EH (cell line): ENCODE measurements around the gene OPTC.

Source experiments
- DNase-seq: peaks from one replicate; pipeline ENCODE4 v3.0.0-alpha.2; 2015; ENCODE audit warnings: low read depth

Gene OPTC

DNA sequence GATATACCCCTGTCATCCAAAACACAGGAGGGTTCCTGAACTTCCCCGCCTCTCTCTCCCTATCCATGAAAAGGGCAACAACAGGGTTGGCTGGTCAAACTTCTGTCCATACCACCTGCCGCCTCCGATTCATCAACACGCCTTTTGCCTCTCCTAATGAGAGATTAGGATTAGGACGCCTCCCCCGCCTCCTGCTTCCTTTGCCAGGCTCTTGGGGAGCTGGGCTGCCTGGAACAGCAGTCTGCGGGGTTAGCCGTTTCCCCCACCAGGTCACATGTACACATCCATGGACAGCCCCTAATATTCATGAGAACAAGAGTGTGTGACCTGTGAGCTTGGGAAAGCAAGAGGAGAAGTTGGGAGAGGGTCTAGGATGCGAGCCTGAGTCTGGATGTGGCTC lies 2.3 kb upstream of the OPTC start:
- no peak for DNase-seq

- no peak for DNase-seq
Measured at GRCh38 chr1:203492082-203492747, 1.7 kb upstream of the OPTC start.

DNA sequence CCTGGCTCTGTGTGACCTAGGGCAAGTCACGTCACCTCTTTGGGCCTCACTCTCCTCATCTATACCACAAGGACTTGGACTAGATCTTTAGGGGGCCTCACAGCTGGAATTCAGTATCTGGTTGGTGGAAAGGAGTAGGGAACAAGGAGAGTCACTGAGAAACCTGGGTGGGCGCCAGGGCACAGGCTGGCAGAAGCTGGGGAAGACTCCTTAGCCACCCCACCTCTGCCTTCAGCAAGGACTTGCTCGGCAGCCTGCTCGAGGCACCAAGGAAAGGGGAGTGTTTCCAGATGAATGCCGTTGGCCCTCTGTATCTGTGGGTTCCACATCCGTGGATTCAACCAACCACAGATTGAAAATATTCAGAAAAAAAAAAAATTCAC lies 1.2 kb upstream of the OPTC start:
- no peak for DNase-seq

- no peak for DNase-seq
Measured at GRCh38 chr1:203495845-203496244, 1.9 kb downstream of the OPTC start.

DNA sequence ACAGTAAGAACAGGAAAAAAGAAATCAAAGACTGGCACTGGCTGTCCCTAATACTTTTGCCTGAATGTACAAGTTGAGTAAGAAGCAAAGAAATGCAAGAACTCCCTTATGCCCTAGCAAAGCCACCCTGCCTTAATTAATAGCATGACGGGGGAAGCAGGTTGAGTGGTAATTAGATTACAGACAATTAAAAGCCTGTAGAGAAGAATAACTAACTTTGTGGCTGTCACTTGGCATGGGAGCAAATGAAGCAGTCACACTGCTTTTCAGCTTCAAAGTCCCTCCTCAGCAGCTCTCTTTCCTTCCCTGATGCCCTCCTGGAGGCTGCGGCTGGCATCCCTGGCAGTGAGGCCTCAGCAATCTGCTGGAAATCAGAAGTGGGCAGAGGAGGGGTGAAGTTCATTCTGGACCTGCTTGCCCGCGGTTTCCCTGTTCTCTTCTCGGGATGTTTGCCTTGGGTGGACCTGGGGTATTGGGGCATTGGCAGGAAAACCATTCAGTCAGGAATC lies 3.4 kb downstream of the OPTC start:
- DNase-seq, result no peak

DNA sequence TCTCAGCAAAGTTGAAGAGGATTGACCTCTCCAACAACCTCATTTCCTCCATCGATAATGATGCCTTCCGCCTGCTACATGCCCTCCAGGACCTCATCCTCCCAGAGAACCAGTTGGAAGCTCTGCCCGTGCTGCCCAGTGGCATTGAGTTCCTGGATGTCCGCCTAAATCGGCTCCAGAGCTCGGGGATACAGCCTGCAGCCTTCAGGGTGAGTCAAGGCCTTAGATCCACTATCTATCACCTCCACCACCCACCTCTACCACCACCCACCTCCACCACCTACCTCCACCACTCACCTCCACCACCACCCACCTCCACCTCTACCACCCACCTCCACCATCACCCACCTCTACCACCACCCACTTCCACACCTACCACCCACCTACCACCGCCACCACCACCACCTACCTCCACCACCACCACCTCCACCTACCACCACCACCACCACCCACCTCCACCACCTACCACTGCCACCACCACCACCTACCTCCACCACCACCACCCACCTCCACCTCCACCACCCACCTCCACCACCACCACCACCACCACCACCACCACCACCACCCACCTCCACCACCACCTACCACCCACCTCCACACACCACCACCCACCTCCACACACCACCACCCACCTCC lies 5.8 kb downstream of the OPTC start:
- no peak for DNase-seq

- DNase-seq, result no peak
Measured at GRCh38 chr1:203500279-203500678, 6.3 kb downstream of the OPTC start.

DNA sequence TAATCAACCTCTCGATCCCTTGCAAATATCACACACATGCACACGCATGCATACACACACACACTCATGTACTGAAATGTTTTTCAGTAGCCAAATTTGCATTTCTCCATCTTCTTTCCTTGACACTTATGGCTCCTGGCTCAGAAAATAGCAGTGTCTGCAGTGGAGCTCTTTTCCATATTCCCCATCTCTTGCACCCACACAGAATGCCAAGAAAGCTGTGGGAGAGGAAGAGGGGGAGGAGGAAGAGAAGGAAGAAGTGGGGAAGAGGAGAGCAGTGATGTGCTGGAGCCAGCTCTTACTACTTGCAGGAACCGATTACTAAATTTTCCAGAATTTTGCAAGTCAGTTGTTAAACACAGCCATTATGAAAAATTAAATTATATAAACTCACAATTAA lies 9.9 kb downstream of the OPTC start:
- DNase-seq, result no peak

DNA sequence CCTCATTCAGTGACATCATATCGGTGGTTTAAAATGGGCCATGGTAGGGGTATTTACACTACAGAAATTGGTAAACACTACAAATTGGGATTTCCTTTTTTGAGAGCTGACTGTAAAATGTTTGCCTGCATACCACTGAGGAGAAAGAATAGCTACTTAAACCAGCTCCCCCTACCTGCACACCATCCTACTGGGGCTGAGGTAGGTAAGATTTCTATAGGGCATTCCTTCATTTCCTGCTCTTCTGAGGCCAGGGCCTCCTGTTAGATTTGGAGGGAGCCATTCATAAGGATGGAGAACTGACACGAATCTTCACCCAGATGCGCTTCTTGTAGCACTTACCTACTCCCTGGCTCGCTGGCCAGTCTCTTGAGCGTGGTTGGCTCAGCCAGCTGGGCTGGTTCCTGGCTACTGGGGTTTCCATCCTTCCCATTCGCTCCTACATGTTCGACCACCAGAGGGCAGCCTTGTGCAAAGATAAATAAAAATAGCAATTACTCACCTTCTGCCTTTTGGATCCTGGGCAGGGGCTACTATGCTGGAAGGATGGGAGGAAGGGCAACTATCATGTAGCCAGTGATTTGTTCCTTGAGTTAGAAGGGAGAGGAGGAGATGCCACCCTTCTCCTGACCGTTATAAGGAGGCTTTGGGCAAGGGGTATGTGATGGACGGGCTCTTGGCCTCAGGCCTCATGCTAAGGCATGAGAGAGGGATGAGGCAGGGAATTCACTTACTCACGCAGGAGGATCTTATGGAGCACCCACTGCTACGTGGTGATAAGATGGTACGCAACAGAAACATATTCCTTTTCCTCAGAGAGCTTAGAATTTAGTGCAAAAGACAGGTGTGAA lies 10.7 kb downstream of the OPTC start:
- DNase-seq, result peak; percentile 85

GRCh38 chr1:203505526-203506204 lies 11.7 kb downstream of the OPTC start:
- peak; percentile 37 for DNase-seq

DNA sequence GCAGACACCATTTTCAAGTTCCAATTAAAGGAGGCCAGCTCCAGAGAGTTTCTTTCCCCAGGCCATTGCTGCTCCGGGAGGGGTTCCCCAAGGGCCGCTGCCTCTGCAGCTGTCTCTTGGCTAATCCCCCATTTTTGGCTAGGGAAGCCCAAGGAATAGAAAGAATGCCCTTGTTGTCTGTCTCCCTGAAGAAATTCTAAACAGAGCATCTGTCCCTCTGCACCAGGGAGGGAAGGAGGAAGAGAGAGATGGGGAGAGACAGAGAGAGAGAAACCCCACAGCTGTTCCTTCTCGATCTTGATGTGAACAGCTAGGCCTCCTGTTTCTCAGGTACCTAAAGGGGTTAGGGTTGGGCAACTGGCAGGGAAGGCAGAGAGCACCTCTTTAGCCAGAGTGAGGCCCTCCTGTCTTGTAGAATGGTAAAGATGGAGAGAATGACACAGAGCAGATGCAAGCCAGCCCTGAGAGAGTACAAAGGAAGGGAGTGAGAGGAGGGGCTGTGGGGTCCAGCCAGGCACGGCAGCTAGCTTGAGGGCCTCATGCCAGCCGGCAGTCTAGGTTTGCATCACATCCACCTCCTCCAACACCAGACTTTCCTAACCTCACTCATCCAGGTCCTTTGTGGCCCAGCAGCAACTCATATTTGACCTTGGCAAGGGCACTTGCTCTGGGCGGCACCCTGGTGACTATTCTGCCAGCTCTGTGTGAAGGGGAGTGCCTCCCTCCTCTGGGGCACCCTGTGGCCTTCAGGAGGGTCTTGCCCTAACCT lies 13.1 kb downstream of the OPTC start:
- DNase-seq, result no peak

DNA sequence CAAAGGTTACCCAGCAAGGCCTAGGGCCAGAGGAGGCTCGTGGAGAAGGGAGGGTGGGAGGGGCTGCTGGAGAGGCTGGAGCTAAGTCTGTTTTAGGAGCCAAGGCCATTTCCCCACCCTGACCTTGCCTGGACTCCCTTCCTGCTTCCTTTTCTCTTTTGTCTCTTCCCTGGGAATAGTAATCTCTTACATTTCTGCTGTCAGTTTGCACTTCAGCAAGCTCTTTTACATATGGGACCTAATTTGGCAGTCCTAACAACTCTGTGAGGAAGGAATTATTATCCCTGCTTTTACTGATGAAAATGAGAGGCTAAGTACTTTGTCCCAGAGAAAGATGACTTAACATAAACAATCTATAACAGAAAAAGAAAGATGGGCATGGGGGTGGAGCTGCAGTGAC lies 13.8 kb downstream of the OPTC start:
- no peak for DNase-seq

- no peak for DNase-seq
Measured at GRCh38 chr1:203508463-203509073, 14.6 kb downstream of the OPTC start.

DNA sequence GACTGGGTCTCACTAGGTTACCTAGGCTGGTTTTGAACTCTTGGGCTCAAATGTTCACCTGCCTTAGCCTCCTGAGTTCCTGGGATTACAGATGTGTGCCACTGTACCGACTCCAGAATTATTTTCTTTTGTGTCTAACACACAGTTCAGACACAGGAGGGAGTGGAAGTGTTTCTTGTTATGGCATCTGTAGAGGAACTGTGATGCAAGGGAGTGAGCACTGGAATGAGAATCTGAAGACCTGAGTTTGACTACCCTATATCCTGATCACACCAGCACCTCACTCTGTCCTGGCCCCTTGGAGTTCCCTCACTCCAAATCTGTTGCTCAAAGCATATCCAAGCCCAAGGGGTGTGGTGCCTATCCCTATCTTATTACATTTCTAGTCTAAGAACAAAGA lies 15.2 kb downstream of the OPTC start:
- DNase-seq, result peak; percentile 39

GRCh38 chr1:203511513-203511912 lies 17.6 kb downstream of the OPTC start:
- DNase-seq, result no peak

- no peak for DNase-seq
Measured at GRCh38 chr1:203511930-203512329, 18.0 kb downstream of the OPTC start.

- no peak for DNase-seq
Measured at GRCh38 chr1:203512517-203512847, 18.5 kb downstream of the OPTC start.

GRCh38 chr1:203512848-203513584 lies 19.1 kb downstream of the OPTC start:
- peak; percentile 98 for DNase-seq

DNA sequence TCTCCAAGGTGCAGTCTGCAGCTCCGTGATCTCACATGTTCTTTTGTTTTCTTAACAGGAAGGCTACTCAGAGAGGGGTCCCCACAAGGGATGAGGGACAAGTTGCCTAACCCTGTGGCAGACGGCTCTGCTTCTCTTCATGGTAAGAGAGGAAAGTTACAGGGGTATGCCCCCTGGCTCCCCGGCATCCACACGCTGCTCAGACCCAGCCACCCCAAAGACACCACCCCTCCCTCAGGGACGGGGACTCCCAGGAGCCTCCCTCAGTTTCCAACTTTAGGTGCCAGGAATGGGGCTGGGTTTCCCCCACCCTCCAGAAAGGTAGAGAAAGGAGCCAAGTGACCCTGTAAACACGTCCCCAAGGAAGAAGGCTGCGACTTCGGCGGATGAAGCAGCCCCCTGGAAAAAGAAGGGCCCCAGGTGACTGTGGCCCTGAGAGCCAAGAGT lies 19.7 kb downstream of the OPTC start:
- DNase-seq, result no peak

DNA sequence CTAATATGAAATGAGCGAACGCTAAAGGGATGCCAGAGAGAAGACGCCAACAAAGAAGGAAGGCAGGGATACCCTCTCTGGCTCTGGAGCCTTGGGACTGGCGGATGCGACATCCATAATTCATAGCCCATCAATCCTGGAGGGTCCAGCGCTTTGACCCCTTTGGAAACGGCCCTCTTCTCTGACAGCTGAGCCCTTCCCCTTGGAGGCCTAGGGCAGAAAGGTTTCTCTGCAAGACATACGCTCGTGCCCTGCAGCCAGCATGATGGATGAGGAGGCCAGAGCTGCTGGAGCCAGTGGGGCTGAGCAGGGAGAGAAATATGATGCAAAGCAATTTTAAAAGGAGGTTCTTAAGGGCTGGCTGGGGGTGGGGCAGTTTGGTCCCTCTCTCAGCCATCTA lies 22.2 kb downstream of the OPTC start:
- DNase-seq, result no peak

- no peak for DNase-seq
Measured at GRCh38 chr1:203516906-203517305, 23.0 kb downstream of the OPTC start.
